Suppressor macrophage (primary cell): ENCODE data around the gene SH3PXD2B.
"Not testable (repeated sequence)": the region's sequence is repeated elsewhere in the genome, so short reads cannot be mapped to it uniquely, and the experiment has no call there.

Experiments
- DNase-seq, 4 experiments: peaks; one replicate each; pipeline ENCODE4 v3.0.0-alpha.2; 2020 to 2022

Gene SH3PXD2B

DNA sequence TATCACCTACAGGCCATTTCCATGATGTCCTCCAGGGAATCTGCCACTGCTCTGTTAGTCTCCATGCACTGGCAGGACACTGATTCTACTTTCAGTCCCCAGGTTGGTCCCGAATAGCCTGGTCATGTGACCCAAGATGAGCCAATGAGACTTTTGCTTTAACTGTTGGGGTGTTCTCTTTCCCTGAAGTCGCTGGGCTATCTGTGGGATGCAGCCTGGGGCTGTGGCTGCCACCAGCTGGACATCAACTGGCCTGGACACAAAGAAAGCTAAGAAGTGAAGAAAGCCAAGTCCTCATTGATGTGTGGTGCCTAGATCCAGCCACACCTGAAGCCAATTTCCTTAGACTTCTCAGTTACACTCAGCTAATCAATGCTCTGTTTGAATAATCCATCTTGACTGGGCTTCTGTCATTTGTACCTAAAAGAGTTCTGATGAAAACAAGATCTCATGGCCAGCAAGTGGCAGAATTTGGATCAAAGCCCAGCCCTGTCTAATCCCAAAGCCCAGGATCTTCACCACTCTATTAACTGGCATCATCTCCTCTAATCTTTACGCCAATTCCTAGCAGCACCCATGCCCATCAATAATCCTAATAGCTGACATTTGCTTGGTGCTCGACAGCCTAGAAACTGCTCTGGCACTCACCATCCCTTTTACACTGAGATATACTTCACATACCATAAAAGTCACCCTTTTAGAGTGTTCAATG is 37.0 kb downstream of the SH3PXD2B start:
- DNase-seq = no peak

GRCh38 chr5:172415362-172416275 is 38.7 kb downstream of the SH3PXD2B start:
- no peak for DNase-seq

GRCh38 chr5:172414531-172415361 is 39.6 kb downstream of the SH3PXD2B start:
- DNase-seq = peak in 3 of 4 experiments; percentile 36 to 51 (median 50)

DNA sequence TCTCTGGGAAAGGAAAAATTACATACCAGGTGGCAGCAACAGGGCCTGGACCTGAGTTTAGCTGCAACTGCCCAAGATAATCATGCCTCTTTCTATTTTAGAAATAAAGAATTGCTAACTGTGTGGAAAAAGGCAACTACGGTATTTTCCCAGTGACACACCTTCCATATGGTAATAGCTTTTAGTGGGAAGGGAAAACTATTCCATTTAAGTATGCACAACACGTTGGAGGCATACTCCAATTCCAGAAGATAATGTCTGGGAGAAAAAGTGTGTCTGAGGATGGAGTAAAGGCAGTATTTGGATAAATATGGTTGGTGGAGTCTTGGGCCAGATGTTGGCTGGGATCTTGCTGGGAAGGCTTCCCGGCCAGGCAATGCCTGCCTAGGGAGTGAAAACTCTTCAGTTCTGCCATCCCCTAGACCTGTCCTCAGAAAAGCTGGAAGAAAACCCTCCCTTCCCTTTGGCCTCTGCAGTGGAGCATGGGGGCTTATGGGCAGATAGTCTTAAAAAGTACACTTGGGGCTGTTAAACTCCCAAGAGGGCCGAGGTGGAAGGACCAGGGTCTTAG is 40.6 kb downstream of the SH3PXD2B start:
- no peak for DNase-seq

DNA sequence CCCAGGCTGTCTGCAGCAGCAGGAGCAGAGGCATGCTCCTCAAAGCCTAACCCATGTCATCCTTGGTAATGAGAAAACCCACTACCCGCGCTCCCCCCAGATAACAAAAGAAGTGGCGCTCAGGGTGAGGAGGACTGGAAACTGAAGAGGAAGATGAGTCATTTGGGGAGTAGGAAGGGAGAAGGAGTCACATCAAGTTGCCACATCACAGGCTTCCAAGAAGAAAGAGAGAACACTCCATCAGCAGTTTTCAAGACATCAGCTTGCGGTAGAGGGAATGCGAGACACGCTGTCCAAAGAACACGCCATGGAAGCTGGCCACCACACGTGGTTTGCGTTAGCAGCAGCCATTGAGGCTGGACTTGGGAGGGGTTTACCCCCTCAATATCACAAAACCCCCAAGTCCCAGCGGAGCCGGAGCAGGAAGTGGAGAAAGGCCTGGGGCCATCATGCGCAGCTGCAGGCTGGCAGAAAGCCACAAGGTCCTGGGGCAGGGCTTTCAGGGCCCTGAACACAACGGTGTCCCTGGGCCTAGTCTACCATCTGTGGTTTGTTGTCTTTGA is 41.5 kb downstream of the SH3PXD2B start:
- peak; percentile 92 to 97 (median 94) for DNase-seq

- DNase-seq = peak in 2 of 4 experiments; percentile 25 to 48
These were observed 42.7 kb downstream of the SH3PXD2B start for GRCh38 chr5:172411484-172412072.

- DNase-seq = peak in 2 of 4 experiments; percentile 46 to 59
These were observed 43.5 kb downstream of the SH3PXD2B start for GRCh38 chr5:172410662-172411483.

DNA sequence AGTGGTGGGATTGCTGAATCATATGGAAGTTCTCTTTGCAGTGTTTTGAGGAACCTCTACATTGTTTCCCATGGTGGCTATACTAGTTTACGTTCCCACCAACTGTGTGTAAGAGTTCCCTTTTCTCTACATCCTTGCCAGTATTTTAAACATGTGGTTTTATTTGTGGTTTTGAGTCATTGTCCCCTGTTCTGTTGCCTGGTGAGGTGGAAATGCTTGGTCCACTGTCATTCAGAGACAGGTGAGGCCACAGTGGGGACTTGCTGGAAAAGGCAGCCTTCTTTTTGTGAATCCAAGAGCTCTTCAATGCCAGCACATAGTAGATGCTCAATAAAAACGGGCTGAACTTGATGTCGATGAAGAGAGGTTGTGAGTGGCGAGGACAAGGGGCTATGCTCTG is 44.2 kb downstream of the SH3PXD2B start:
- DNase-seq = peak; percentile 74 to 95 (median 86)

DNA sequence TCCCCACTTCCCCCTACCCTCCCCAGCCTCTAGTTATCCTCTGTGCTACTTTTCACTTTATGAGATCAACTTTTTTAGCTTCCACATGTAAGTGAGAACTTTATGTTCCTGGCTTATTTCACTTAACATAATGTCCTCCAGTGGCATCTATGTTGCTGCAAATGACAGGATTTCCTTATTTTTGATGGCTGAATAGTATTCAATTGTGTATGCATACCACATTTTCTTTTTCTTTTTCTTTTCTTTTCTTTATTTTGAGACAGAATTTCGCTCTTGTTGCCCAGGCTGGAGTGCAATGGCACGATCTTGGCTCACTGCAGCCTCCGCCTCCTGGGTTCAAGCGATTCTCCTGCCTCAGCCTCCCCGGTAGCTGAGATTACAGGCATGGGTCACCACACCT is 44.8 kb downstream of the SH3PXD2B start:
- DNase-seq = peak in 2 of 4 experiments; percentile 17 to 33

- DNase-seq = no peak
These were observed 46.5 kb downstream of the SH3PXD2B start for GRCh38 chr5:172407822-172408221.

DNA sequence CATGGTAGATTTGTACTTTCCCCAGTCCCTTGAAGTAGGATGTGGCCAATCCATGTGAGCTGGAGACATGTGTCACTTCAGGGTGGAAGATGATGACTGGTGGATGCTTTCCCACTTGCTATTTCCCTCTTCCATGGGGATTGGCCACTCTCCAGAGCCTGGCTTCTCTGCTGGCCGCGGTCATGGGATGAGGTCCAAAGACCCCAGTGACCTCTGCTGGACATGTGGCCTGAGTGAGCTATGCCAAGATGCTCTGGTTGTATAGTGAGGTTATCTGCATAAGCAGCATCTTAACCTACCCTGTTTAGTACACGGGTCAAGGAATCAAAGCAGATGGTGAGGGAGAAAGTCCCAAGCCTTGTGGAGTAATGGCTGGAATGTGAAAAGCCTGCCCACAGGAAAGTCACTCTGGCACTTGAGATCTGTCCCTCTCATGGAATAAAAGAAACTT is 47.1 kb downstream of the SH3PXD2B start:
- DNase-seq = peak in 1 of 4 experiments; percentile 16

- DNase-seq = no peak
These were observed 48.9 kb downstream of the SH3PXD2B start for GRCh38 chr5:172405226-172406107.

DNA sequence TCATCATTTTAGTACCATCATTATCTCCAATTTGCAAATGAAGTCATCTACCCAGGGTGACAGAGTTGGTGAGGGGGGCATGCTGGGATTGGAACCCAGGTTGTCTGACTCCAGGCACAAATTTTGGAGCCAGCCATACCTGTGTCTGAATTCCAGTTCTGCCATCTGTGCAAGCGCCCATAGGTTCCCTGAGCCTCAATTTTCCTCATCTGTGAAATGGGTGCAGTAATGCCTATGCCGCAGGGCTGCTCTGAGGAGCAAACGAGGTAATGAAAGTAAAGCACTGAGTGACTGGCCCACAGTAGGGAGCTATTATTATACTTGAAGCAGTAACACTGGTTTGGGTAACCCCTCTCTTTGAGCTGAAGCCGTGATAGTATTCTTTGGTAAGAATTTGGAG is 49.6 kb downstream of the SH3PXD2B start:
- no peak for DNase-seq

GRCh38 chr5:172403817-172404216 is 50.5 kb downstream of the SH3PXD2B start:
- DNase-seq = no peak

GRCh38 chr5:172403189-172403796 is 51.0 kb downstream of the SH3PXD2B start:
- DNase-seq = no peak

- DNase-seq = no peak
These were observed 51.7 kb downstream of the SH3PXD2B start for GRCh38 chr5:172402531-172403188.

- not testable (repeated sequence) for DNase-seq
These were observed 52.3 kb downstream of the SH3PXD2B start for GRCh38 chr5:172402031-172402430.

GRCh38 chr5:172399826-172400225 is 54.5 kb downstream of the SH3PXD2B start:
- DNase-seq = no peak
